HG02973 (cell line): ENCODE data around the gene MYEOV.

Experiments
- ATAC-seq: cut with Tn5 transposase; IDR thresholded peaks from one replicate; pipeline ENCODE4 v1.9.1; 2021; ENCODE audit warnings: moderate library complexity; ENCODE audit not compliant: unreplicated experiment

The MYEOV gene

DNA sequence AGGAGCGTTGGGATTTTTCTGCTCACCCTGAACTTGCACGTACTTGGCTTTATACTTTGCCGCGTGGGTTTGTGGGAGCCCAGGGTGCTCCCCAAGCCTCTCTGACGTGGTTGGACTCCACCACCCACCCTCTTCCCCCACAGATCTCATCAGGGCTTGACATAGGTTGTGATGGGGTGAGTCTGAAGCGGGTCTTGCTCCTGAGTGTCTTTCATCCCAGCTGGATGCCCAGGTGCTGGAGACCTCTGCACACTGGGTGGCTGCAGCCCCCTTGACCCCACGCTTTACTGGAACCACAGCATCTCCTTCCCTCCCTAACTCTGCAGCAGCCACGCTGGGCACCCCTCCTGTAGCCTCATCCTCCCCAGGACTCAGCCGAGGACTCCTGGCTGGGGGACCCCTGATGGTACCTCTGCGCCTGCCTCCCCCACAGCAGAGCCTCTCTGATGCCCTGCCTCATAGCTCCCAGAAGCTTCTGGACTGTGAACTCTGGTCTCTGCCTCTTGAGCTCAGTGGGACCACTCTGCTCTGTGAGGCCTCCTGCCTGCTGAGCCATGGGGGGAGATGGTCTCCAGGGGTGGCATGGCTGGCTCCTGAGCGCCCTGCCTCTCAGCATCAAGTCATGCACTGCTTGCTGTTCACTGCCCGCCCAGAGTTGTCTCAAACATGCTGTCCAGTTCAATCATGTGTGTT is 45.2 kb downstream of the MYEOV start:
- no peak for ATAC-seq

DNA sequence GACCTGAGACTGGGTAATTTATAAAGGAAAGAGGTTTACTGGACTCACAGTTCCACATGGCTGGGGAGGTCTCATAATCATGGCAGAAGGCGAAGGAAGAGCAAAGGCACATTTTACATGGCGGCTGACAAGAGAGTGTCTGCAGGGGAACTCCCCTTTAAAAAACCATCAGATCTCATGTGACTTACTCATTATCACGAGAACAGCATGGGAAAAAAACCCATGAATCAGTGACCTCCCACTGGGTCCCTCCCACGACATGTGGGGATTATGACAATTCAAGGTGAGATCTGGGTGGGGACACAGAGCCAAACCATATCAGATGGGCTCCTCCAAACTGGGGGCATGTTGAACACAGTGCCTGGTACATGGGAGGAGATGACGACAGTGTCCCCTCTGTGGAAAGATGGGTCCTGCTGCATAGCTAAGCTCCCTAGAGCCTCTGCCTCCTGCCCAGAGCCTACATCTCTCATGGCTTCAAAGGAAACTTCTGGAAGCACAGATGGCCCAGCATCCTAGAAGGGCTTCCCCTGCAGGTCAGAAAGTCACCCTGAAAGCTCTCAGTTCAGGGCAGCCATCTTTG is 46.1 kb downstream of the MYEOV start:
- ATAC-seq = no peak

DNA sequence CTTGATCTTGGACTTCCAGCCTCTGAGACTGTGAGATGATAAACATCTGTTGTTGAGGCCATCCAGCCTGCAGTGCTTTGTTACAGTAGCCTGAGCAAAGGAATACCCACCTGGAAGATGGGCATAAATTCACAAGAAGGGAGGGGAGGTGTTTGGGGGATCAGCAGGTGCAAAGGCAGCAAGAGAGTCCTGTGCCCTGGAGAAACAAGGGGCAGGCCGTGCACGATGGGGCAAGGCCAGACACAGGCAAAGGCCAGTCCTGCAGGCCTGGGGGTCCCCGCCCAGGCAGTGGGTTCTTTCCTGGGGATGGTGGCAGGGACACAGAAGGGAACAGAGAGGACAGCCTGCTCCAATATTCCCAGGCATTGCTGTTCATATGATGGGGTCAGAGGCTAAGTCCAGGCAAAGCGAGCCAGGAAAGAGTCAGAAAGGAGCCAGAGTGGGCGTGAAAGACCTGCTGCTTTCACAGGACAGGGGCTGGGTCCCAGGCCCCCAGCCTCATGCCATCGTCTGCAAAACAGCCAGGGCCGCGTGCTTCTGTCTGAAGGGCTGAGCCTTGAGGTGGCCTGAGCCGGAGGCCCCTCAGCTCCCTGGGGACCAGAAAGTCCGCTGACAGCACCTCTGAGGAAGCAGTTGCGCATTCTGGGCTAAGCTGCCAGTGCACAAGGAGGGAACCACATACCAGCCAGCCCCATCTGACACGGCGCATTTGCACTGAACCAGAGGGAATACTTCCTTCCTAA is 48.8 kb downstream of the MYEOV start:
- no peak for ATAC-seq

DNA sequence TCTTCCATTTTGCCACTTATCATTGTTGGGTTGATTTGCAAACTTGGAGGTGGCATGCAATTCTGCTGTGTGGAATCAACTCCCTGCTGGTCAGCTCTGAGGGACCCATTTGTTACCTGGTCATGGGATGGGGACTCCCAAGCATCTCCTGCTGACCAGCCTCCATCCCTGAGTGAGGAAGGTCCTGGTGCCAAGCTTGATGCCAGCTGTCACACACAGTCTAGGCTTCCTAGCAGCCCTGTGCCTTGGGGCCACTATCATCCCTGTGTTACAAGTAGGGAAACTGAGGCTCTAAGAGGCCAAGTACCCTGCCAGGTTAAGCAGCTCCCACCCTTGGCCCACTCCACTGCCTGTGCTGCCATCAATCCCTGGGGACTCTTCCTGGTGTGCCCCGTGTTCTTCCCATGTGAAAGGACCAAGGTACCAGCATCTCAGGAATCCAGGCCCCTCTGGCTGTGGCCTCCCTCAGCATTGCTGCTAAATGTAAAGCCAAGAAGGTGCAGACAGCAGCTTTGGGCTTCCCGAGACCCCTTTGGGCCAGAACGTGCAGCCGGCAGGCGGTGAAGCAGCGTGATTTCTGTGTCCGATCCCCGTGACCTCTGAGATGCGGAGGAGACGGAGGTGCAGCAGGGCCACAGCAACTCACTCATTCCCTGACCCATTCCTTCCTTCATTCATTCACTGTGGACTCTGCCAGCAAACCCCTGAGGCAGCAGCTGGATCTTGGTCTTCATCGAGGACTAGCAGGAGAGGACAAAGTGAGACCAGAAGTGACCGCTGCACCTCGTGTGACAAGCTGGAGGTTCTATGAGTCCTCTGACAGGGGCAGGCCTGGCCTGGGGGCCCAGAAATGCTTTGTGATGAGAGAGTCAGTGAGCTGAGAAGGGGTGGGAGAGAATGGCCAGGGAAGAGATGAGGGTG is 49.7 kb downstream of the MYEOV start:
- no peak for ATAC-seq

DNA sequence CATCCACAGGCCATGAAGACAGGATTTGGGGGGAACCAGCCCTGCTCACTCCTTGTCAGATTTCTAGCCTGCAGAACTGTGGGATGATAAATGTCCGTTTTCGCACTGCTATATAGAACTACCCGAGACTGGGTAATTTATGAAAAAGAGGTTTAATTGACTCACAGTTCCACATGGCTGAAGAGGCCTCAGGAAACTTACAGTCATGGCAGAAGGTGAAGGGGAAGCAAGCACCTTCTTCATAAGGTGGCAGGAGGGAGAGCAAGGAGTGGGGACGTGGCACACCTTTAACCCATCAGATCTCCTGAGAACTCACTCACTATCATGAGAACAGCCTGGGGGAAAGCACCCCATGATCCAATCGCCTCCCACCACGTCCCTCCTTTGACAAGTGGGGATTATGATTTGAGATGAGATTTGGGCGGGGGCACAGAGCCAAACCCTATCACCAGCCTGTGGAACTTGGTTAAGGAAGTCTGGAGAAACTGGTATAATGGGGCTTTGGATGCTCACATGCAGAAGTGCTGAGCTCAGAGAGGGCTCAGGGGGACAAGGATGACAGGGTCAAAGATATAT is 50.7 kb downstream of the MYEOV start:
- ATAC-seq = no peak
